Hematopoietic multipotent progenitor cell treated with erythropoietin and hydrocortisone succinate and interleukin-3 and kit ligand, for 4 days (in vitro differentiated cells): Measurements from ENCODE around the gene MN1.
A peak's percentile ranks its signal among the peaks of the same experiment; 100 is the strongest.

Experiments
- DNase-seq: peaks from one replicate; pipeline ENCODE4 v3.0.0-alpha.2; 2015

MN1 gene

GRCh38 chr22:27782088-27782487 lies 19.5 kb downstream of the MN1 start:
- DNase-seq: no peak

- no peak for DNase-seq
Observed at GRCh38 chr22:27780161-27780575, 21.4 kb downstream of the MN1 start.

- no peak for DNase-seq
Observed at GRCh38 chr22:27779643-27780042, 21.9 kb downstream of the MN1 start.

- no peak for DNase-seq
Observed at GRCh38 chr22:27778294-27779090, 23.1 kb downstream of the MN1 start.

- DNase-seq: no peak
Observed at GRCh38 chr22:27777128-27777527, 24.4 kb downstream of the MN1 start.

GRCh38 chr22:27776650-27776958 lies 25.0 kb downstream of the MN1 start:
- no peak for DNase-seq

- peak; percentile 44 for DNase-seq
Observed at GRCh38 chr22:27775758-27776649, 25.6 kb downstream of the MN1 start.

- no peak for DNase-seq
Observed at GRCh38 chr22:27775087-27775698, 26.4 kb downstream of the MN1 start.

GRCh38 chr22:27774200-27774599 lies 27.4 kb downstream of the MN1 start:
- DNase-seq: no peak

GRCh38 chr22:27772984-27773498 lies 28.5 kb downstream of the MN1 start:
- DNase-seq: no peak

GRCh38 chr22:27772081-27772983 lies 29.2 kb downstream of the MN1 start:
- DNase-seq: no peak

GRCh38 chr22:27771637-27772036 lies 29.9 kb downstream of the MN1 start:
- no peak for DNase-seq

GRCh38 chr22:27769012-27769411 lies 32.5 kb downstream of the MN1 start:
- no peak for DNase-seq

GRCh38 chr22:27768027-27768653 lies 33.4 kb downstream of the MN1 start:
- no peak for DNase-seq

GRCh38 chr22:27766679-27767078 lies 34.9 kb downstream of the MN1 start:
- DNase-seq: no peak

GRCh38 chr22:27765706-27766291 lies 35.8 kb downstream of the MN1 start:
- DNase-seq: no peak

- no peak for DNase-seq
Observed at GRCh38 chr22:27764722-27765236, 36.8 kb downstream of the MN1 start.

GRCh38 chr22:27761665-27762064 lies 39.9 kb downstream of the MN1 start:
- DNase-seq: no peak

- DNase-seq: peak; percentile 43
Observed at GRCh38 chr22:27761000-27761399, 40.6 kb downstream of the MN1 start.

- DNase-seq: no peak
Observed at GRCh38 chr22:27760474-27760873, 41.1 kb downstream of the MN1 start.

- no peak for DNase-seq
Observed at GRCh38 chr22:27757928-27758525, 43.5 kb downstream of the MN1 start.
